Measurements from ENCODE around the gene VN1R4. TPM values are rescaled to one million over a fixed set of nuclear protein-coding genes. Genes with fewer than 3 reads are reported as not detected.
"Not testable (repeated sequence)": the region's sequence is repeated elsewhere in the genome, so short reads cannot be mapped to it uniquely, and the experiment has no call there.

The VN1R4 gene, protein sequence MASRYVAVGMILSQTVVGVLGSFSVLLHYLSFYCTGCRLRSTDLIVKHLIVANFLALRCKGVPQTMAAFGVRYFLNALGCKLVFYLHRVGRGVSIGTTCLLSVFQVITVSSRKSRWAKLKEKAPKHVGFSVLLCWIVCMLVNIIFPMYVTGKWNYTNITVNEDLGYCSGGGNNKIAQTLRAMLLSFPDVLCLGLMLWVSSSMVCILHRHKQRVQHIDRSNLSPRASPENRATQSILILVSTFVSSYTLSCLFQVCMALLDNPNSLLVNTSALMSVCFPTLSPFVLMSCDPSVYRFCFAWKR
- total RNA-seq (2014; rRNA removed; shearing (Covaris generic)), result not detected in 2 replicates
- not detected in 2 replicates for polyA plus RNA-seq (2014; cell fraction: nucleus; rRNA removed)

DNA sequence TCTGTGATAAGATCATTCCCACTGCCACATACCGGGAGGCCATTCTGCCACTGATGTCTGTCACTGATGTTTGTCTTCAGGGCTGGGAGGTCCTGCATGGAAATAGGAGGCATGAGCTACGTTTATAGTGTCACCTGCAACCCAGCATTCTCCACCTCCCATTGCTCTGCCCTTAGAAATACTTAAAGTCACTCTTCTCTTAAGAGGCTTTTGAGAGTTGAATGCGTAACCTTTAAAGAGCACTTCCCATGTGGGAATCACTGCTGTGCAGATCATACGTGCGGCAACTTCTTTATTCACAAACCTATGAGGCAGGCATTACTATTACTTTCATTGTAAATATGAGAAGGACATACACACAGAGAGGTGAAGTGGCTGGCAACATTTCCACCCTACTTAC lies at the start of gene VN1R4:
Gene VN1R4, minus strand, starts transcription at position 101 of the 400 bp plus-strand sequence. Its CDS starts 58 bp downstream, at position 43.
- DNase-seq (ENCODE audit: extremely low read depth, low read depth), result not testable (repeated sequence)

- DNase-seq (ENCODE audit: extremely low read depth, low read depth), result no peak
Observed at GRCh38 chr19:53311897-53312296, 44.4 kb upstream of the VN1R4 start.

GRCh38 chr19:53311044-53311443 lies 43.5 kb upstream of the VN1R4 start:
- no peak for DNase-seq (ENCODE audit: extremely low read depth, low read depth)

- no peak for DNase-seq (ENCODE audit: extremely low read depth, low read depth)
Observed at GRCh38 chr19:53308339-53308811, 40.9 kb upstream of the VN1R4 start.

DNA sequence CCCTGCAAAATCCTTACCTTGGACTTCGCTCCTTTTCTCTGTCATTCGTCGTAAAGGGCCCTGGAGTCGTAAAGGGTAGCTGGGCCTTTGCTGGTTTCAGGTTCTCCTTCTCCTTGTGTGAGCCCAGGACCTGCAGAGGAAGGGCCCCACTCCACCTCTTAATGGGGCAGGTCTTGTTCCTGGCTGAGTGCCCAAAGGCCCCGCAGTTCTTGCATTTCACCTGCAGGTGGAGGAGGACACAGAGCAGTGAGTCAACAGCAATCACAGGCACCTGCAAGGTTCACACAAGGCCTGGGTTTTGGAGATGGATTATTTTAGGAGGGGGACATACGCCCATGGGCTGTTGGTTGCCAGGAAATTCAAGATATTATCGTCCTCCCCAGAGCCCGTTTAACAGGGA lies 33.8 kb upstream of the VN1R4 start:
- not testable (repeated sequence) for DNase-seq (ENCODE audit: extremely low read depth, low read depth)

- DNase-seq (ENCODE audit: extremely low read depth, low read depth), result no peak
Observed at GRCh38 chr19:53294786-53295441, 27.4 kb upstream of the VN1R4 start.

- no peak for DNase-seq (ENCODE audit: extremely low read depth, low read depth)
Observed at GRCh38 chr19:53290758-53291549, 23.4 kb upstream of the VN1R4 start.

DNA sequence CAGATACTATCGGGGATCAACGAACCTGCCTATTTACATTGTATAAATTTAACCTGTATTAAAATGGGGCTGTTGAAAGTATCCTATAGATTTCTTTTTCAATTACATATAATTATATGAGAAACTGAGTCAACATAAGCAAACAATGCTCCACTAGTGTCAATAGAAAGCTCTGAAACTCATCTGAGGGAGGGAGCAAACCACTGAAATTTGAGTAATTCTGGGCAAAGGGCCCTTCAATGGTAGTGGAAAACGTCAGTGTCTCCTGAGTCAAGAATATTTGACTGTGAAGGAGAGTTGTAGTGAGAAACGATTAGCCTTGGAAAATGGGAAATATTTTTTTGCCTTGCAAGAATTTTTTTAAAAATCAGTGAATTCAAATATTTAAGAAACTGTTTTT lies 17.6 kb upstream of the VN1R4 start:
- no peak for DNase-seq (ENCODE audit: extremely low read depth, low read depth)

DNA sequence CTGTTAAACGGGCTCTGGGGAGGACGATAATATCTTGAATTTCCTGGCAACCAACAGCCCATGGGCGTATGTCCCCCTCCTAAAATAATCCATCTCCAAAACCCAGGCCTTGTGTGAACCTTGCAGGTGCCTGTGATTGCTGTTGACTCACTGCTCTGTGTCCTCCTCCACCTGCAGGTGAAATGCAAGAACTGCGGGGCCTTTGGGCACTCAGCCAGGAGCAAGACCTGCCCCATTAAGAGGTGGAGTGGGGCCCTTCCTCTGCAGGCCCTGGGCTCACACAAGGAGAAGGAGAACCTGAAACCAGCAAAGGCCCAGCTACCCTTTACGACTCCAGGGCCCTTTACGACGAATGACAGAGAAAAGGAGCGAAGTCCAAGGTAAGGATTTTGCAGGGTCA lies 14.4 kb upstream of the VN1R4 start:
- not testable (repeated sequence) for DNase-seq (ENCODE audit: extremely low read depth, low read depth)

DNA sequence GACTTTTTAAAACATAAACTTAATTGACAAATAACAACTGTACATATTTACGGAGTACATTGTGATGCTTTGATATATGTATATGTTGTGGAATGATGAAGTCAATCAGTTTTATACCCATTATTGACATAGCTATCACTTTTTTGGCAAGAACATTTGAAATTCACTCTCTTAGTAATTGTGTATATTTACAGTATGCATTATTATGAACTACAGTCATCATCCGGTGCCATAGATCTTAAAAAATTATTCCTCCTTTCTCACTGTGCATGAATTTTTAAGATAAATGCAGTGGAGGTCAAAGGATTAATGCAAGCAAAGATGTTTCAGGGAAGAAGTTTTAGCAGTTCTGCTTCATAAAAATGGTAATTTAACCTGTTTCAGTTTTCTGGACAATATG lies 8.0 kb upstream of the VN1R4 start:
- DNase-seq (ENCODE audit: extremely low read depth, low read depth), result no peak

DNA sequence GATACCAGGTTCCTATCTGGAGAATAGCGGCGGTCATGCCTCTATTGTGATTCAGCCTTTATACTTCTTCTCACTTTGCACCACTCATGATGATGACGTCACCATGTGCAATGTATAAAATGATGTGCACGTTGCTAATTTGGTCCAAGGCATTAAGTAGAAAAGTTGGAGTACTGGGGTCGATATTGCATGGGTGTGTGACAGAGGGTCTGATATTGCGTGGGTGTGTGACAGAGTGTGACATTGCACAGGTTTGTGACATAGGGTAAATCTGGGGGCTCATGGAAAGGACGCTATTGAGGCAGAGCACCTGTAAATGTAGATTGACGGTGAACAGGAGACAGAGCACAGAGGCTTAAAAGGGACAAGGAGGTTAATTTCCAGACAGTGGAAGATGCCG lies 4.5 kb upstream of the VN1R4 start:
- DNase-seq (ENCODE audit: extremely low read depth, low read depth), result no peak

- not testable (repeated sequence) for DNase-seq (ENCODE audit: extremely low read depth, low read depth)
Observed at GRCh38 chr19:53269861-53270260, 2.3 kb upstream of the VN1R4 start.

- DNase-seq (ENCODE audit: extremely low read depth, low read depth), result not testable (repeated sequence)
Observed at GRCh38 chr19:53257715-53258342, 9.7 kb downstream of the VN1R4 start, which contains the start of gene VN1R2. TSS of gene VN1R2 (plus strand) at chr19:53258292. CDS start at chr19:53258376, 84 bp downstream.

DNA sequence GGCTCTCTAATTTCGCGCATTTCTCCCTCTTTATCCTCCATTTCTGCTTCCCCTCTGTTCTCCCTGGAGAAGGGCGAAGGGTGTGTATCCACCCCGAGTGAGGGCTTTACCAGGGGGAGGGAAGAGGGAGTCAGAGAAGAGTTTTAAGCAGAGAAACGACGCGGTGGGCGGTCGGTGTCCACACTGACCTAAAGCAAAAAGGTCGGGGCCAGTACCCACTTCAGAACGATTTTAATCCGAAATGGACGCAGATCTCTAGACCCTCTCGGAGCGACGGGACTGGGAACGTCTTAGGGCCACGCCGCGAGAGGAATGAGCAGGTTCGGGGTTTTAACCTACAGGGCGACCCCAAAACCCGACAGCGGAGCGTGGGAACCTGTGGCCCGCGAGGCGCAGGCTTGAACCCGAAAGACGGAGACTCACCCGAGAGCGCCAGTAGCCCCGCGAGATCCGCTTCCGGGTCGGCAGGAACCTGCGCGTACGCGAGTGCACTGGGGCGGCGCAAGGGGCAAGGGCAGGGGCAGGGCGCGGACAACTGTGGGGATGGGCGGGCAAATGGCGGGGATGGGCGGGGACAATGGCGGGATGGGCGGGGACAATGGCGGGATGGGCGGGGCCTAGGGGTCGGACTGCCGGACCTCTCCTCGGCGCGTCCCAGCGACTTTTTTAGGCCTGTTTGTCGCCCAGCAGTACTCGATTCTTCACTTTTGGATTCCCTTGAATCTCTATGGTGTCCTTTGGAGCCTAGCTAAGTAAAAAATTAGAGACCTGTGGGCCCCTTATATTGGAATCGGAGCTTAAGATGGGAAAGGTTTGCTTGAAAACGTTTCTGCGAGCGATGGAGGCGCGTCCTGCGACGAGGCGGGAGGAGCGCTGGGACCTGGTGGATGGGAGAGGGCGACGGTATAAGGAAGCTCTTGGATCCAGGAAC lies 12.8 kb downstream of the VN1R4 start, which contains the start of gene ZNF677:
Gene ZNF677, minus strand, starts transcription at position 463 of the 931 bp plus-strand sequence. CDS start 3,323 bp downstream, outside the sequence.
- DNase-seq (ENCODE audit: extremely low read depth, low read depth), result no peak

- DNase-seq (ENCODE audit: extremely low read depth, low read depth), result no peak
Observed at GRCh38 chr19:53246498-53246897, 21.0 kb downstream of the VN1R4 start.

DNA sequence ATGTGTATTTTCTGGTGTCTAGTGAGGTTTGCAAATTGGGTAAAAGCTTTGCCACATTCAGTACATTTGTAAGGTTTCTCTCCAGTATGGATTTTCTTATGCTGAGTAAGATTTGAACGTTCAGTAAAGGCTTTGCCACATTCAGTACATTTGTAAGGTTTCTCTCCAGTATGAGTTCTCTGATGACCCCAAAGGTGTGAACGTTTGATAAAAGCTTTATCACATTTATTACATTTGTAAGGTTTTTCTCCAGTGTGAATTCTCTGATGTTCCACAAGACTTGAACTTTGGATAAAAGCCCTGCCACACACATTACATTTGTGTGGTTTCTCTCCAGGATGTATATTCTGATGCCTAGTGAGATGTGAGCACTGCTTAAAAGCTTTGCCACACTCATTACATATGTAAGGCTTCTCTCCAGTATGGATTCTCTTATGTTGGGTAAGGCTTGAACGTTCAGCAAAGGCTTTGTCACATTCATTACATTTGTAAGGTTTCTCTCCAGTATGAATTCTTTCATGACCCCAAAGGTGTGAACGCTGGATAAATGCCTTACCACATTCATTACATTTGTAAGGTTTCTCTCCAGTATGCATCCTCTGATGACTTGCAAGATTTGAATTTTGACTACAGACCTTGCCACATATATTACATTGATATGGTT lies 30.3 kb downstream of the VN1R4 start:
- DNase-seq (ENCODE audit: extremely low read depth, low read depth), result no peak

GRCh38 chr19:53224606-53225005 lies 42.9 kb downstream of the VN1R4 start:
- DNase-seq (ENCODE audit: extremely low read depth, low read depth), result no peak

GRCh38 chr19:53222716-53223115 lies 44.8 kb downstream of the VN1R4 start:
- not testable (repeated sequence) for DNase-seq (ENCODE audit: extremely low read depth, low read depth)
